ELF-1 (cell line): ENCODE measurements around the gene INTS1.

Experiments used
- DNase-seq: peaks from one replicate; pipeline ENCODE4 v3.0.0-alpha.2; 2016; ENCODE audit warnings: low read depth, low spot score

The INTS1 gene

GRCh38 chr7:1490837-1491236 lies 13.4 kb downstream of the INTS1 start:
- DNase-seq: no peak

GRCh38 chr7:1489336-1489735 lies 14.9 kb downstream of the INTS1 start:
- no peak for DNase-seq

DNA sequence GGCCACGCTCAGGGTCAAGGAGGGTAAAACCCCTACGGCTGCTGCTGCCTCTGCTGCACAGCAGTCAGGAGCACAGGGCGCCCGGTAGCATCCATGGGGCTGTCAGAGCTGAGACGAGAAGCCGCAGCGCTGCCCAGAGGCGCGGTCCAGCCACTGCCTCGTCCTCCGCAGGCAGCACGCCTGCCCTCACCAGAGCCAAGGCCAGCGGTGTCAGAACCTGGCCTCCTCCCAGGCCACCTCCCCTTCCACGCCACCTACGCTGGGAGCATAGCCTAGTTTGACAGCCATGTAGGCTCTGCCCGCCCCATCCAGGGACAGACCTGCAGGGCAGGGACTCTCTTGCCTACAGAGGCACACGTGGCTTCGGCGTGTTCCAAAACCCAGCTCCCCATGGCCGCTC lies 16.2 kb downstream of the INTS1 start:
- no peak for DNase-seq

DNA sequence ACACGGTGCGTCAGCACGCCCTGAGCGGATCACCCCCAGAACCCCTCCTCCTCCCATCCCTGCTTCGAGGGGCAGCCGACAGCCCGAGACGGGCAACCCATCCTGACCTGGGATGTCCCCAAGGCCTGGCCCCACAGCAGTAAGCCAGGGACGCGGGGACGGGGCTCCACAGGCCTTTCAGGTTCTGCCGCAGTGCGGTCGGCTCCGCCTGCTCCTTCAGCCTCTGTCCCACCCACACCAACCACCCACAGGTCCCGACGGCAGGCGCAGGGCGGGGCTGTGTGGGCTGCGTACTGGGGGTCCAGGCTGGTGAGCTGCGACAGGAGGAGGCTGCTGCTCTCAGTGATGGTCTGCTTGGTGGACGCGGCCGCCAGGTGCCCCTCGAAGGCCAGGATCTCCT lies 16.7 kb downstream of the INTS1 start:
- DNase-seq: no peak

DNA sequence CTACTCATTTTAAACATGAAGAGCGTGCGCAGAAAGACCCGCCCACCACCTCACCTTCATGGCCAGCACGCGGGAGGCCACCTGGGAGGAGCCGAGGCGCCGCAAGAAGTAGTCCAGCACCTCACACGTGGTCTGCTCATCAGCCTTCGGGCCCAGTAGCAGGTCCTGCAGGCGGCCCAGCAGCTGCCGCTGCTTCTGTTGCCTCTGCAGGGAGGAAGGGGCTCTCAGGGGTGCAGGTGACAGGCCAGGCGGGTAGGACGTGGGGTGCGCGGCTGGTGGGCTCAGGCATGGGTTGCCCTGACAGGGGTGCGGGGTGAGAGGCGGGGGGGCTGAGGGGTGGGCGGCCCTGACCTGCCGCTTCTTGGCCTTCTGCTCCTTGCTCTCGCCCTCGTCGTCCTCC lies 17.6 kb downstream of the INTS1 start:
- DNase-seq: no peak

- no peak for DNase-seq
Observed at GRCh38 chr7:1485156-1485555, 19.0 kb downstream of the INTS1 start.

DNA sequence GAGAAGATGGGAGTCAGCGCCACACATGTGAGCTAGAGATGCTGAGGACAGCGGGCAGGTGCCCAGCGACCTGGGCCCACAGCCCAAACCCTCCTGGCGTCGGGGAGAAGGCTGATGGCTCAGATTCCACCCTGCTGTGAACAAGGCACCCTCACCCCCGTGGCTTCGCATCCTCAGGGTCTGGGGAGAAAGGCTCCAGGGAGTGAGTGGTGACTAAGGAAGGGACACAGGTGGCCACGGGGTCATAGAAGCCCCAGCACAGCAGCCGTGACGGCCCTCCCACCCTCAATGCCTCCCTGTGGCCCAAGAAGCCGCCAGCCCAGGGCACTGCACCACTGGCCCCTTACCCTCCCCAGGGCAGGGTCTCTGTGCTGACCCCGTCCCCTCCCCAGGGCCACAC lies 19.6 kb downstream of the INTS1 start:
- no peak for DNase-seq

DNA sequence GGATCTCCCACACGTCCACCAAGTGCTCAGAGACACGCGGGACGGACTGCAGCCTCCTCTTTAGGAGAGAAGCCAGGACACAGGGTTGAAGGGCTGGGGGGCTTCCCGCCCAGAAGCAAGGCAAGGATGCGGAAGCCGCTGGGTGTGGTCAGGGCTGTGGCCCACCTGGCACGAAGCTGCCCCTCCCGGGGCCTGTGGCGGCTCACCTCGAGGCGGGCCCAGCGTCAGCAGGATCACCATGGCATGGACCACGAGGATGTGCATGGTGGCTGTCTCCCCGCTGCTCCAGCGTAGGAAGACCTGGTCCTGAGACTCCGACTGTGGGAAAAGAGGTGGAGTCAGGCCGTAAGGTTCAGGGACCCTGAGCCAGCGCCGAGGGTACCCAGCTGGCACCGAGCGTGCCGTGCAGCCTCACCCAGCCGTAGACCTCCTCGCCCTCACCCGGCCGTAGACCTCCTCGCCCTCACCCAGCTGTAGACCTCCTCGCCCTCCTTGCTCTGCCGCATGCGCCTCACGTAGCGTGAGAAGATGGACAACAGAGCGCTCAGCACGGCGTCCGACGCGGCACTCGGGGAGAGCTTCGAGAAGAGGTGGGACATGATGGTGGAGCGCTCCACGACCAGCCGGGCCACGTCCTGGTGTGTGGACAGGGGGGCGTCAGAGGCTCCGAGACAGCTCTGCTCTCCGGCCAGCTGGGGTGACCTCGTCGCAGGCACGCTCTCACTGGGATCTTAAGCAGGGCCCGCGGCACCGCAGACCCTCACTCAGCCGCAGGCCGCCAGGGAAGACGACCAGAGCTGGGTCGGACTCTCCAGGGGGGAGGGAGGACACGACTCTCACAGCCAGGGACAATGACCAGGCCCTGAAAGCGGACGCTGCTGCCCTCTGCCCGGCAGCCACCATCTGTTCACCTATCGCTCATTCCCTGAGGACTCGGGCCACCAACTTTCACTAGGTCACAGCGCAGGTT lies 20.4 kb downstream of the INTS1 start:
- DNase-seq: no peak

GRCh38 chr7:1483079-1483478 lies 21.1 kb downstream of the INTS1 start:
- DNase-seq: no peak

DNA sequence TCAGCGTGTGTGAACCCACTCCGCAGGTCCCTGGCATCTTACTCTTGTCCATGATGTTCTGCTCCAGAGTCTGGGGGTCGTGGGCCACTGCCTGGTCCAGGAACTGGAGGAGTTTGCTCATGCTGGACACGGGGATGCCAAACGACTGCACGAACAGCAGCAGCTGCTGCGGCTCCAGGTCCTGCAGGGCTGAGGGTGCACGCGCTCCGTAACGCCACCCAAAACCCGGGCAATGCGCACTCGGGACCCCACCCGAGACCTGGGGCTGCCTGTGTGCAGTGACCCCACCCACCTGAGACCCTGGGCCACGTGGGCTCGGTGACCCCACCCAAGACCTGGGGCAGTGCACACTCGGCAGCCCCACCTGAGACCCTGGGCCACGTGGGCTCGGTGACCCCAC lies 22.9 kb downstream of the INTS1 start:
- DNase-seq: no peak

DNA sequence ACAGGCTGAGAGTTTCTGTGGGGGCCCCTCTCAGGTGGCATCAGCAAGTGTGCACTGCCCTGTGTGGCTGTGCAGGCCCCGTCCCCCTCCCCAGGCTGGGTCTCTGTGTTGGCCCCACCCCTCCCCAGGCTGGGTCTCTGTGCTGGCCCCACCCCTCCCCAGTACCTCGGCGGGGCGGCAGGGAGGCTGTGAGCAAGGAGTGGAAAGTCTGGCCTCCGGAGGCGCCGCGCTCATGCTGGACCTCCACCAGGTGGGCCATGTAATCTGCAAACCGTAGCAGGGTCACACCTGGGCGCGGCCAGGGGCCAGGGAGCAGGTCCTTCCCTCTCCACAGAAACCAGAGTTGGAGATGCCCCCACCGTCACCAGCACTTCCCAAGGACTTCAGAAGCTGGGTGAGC lies 23.5 kb downstream of the INTS1 start:
- no peak for DNase-seq

DNA sequence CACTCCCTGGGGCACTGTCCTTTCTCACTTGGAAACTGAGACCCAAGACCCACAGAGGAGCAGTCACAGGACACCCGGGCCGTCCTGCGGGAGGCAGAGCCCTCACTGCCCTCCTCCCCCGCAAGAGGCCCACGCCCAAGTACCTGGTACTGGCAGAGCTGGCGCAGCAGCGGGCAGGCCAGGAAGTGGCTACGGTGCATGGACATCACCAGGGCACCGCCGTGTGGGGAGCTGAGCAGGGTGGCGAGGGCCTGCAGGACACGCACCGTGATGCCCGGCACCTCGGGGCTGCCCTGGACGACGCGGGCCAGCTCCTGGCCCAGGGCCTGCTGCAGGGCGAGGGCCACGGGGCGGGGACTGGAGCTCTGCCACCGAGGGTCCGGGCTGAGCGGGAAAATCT lies 24.9 kb downstream of the INTS1 start:
- no peak for DNase-seq

- no peak for DNase-seq
Observed at GRCh38 chr7:1478480-1478879, 25.7 kb downstream of the INTS1 start.

DNA sequence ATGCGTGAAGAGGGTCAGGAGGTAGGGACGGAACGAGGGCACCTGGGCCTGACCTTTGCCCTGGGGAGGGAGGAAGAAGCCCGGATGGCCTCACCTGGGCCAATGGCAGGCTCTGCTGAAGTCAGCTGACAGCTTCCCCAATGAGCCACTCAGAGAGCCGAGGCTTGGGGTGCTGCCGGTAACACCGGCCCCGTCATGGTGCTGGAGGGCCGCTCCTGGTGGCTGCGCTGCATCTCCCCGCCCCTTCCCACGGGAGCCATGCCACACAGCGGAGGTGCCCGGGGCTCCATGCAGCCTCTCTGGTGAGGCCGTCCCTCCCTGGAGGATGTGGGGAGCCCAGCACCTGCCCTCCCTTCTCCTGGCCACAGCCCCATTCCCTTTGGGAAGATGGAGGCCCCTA lies 27.3 kb downstream of the INTS1 start:
- no peak for DNase-seq

DNA sequence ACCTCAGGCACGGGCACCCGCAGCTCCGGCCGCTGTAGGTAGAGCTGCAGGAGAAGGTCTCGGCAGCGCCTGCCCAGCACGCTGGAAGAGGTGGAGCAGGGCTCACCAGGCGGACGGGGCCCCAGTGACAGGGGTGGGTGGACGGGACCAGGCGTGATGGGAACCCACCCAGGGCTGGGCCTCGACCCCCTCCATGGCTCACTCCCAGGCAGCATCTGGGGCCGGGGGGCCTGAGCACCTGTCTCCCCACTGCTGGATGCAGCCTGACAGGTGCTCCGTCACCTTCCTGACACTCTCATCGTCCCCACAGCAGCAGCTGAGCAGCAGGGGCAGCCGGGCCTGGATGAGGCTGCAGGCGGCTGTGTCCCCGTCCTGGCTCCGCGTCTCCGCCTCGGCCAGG lies 28.2 kb downstream of the INTS1 start:
- DNase-seq: no peak

GRCh38 chr7:1475393-1475792 lies 28.8 kb downstream of the INTS1 start:
- DNase-seq: no peak

DNA sequence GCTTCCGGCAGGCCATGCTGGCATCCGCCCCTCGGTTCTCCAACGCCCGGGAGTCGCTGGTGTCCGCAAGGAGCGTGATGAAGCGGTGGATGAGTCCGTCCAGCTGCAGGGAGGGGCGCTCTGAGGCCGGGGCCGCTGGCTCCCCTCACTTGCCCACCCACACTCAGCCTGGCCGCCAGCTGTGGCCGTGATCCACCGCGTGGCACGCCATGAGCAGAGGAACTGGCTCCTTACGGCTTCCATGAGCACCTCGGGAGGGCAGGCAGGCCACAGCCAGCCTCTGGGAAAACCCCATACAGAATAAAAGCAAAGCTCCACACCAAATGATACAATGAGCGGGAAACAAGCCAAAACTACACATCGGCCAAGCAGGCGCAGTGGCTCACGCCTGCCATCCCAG lies 29.5 kb downstream of the INTS1 start:
- DNase-seq: no peak

- DNase-seq: peak; percentile 98
Observed at GRCh38 chr7:1473864-1474512, 30.2 kb downstream of the INTS1 start.

DNA sequence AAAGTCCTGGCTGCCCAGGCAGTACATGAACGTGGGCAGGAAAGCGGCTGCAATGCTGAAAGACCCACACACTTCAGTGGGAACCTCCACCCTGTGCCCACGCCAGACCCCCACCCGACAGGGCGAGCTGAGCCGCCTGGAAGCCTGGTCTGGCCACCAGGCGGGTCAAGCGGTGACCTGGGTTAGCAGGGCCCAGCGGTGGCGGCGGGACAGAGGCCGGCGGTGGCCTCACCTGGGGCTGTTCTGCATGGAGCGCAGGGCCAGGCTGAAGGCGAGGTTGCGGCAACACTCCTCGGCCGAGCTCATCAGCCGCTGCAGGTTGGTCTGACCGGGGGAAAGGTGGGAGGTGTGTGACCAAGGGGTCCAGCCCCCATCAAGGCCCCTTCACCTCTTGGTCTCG lies 33.3 kb downstream of the INTS1 start:
- DNase-seq: no peak

- DNase-seq: no peak
Observed at GRCh38 chr7:1468643-1469298, 35.4 kb downstream of the INTS1 start.

GRCh38 chr7:1468203-1468602 lies 36.0 kb downstream of the INTS1 start:
- no peak for DNase-seq

DNA sequence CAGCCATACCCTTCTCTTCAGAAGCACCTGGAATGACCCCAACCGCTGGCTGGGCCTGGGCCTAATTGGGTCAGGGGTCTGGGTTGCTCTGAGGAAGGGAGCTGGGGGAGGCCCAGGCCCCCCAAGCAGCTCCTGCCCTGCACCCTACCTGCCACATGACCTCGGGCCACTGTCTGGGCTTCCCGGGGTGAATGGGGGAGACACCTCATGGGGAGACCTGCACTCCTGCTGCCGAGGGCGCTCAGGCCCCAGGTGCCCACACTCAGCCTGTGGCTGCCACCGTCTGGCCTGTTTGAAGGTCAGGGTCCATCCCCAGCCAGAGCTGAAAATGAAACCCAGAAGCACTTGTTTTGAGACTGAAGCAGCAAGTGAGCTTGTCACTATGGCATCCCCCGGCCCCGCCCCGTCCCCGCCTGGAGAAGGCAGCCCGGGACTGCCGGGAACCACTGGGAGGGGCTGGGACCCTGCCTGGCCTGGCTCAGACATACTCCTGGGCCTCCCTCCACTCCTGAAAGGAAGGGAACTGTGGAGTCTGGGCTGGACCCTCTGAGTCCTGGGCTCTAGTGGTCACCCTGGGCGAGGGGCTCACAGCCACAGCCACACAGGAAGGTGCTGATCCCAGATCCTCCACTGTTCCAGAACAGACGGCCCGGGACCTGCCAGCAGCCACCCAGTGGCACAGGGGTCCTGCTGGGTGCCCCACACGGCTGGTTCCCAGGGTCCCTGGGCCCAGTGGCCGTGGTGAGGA lies 37.5 kb downstream of the INTS1 start:
- DNase-seq: peak; percentile 79
